Coronary artery (tissue), 2 donors: ENCODE measurements around the gene CIRBP.

Experiments
- DNase-seq: peaks from one replicate; pipeline ENCODE4 v3.0.0-alpha.2; 2017; ENCODE audit warnings: low spot score
- H3K27ac ChIP-seq, 2 donors: fragments of 200-600 bp; sonication (generic); one replicate each; pipeline ENCODE4 v1.5.1; 2016 to 2019
- H3K4me3 ChIP-seq: fragments of 200-600 bp; sonication (generic); 2 replicates; pipeline ENCODE4 v1.5.1; 2016; ENCODE audit warnings: mild to moderate bottlenecking, moderate library complexity
- TF ChIP-seq, protein P1 (sequence below): fragments of 200-600 bp; sonication (generic); IDR thresholded peaks from one replicate; pipeline ENCODE4 v1.5.1; 2019; ENCODE audit warnings: antibody characterized with exemption

The CIRBP gene

DNA sequence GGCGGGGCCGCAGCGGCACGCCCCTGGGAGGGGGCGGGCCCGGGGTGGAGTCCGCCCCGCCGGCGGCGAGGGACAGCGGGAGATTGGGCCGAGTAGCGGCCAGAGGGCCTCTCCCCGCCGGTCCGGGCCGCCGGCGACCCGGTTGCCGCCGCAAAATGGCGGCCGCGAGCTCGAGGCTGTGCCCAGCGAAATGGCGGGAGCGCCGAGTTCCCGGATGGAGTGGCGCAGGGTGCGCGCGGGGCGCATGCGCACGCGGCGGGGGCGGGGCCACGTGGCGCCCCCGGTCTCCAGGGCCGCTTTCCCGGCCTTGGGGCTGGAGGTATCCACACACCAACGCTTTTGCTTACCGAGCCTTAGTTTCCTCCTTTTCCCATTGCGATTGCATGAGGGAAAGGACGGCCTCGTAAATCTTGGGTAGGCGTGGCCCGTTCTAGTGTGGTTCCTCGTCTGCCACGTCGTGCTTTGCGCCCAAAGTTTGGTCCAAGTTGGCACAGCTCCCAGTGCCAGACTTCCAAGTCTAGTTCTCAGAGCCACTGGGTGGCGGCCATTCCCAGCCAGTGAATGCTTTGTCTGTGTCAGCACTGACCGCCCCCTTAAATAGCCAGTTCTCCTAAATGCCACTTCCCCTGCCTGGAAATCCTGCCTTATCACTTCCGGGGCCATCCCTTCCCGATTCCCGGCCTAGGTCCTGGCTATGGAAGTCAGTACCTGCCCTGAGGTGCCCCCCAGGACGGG, 513 bp downstream of the CIRBP start:
- Histone ChIP-seq H3K4me3 (peak overlapping the region; percentile 92), H3K27ac (peak overlapping the region; percentile 99 to 100)
- peak; percentile 94 for DNase-seq
- TF ChIP-seq, protein P1, sequence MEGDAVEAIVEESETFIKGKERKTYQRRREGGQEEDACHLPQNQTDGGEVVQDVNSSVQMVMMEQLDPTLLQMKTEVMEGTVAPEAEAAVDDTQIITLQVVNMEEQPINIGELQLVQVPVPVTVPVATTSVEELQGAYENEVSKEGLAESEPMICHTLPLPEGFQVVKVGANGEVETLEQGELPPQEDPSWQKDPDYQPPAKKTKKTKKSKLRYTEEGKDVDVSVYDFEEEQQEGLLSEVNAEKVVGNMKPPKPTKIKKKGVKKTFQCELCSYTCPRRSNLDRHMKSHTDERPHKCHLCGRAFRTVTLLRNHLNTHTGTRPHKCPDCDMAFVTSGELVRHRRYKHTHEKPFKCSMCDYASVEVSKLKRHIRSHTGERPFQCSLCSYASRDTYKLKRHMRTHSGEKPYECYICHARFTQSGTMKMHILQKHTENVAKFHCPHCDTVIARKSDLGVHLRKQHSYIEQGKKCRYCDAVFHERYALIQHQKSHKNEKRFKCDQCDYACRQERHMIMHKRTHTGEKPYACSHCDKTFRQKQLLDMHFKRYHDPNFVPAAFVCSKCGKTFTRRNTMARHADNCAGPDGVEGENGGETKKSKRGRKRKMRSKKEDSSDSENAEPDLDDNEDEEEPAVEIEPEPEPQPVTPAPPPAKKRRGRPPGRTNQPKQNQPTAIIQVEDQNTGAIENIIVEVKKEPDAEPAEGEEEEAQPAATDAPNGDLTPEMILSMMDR = no peak

DNA sequence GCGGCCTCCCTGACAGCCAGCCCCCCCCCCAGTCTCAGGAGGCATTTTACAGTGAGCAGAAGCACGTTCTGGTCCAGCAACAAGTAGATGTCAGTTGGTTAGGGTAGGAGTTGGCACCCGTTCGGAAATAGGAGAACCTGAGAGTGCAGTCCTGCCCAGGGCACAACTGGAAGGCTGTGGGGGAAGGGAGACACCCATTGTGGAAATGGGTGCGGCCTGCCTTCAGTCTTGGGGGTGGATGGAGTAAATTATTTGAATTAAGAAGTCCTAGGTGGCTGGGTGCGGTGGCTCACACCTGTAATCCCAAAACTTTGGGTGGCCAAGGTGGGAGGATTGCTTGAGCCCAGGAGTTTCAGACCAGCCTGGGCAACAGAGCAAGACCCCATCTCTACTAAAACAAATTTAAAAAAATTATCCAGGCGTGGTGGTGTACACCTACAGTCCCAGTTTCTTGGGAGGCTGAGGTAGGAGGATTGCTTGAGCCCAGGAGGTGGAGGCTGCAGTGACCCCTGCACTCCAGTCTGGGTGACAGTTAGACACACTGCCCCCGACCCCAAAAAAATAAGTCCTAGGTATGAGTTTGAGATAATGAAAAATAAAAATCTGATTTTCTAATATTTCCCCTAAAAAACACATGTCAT, 1.2 kb downstream of the CIRBP start:
- TF ChIP-seq, protein P1 = no peak
- no peak for DNase-seq
- Histone ChIP-seq H3K4me3 (peak overlapping the region; percentile 92), H3K27ac (peak overlapping the region; percentile 99 to 100)

DNA sequence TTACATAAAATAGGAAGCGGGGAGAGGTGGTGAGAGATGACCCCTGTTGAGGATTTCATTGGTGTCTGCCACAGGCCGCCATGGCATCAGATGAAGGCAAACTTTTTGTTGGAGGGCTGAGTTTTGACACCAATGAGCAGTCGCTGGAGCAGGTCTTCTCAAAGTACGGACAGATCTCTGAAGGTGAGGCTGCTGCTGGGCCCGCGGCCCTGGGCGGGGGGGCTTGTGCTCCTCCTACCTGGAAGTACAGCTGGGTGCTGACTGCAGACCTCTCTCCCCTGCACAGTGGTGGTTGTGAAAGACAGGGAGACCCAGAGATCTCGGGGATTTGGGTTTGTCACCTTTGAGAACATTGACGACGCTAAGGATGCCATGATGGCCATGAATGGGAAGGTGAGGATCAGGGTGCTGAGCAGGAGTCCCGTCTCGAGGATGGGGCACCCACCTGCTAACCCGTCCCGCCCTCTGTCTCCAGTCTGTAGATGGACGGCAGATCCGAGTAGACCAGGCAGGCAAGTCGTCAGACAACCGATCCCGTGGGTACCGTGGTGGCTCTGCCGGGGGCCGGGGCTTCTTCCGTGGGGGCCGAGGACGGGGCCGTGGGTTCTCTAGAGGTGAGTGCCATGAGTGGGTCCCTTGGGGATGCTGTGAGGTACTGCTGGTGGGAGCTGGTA, 1.9 kb downstream of the CIRBP start:
- peak overlapping the region; percentile 99 to 100 for H3K27ac ChIP-seq
- TF ChIP-seq, protein P1 = no peak
- peak overlapping the region; percentile 92 for H3K4me3 ChIP-seq
- no peak for DNase-seq

DNA sequence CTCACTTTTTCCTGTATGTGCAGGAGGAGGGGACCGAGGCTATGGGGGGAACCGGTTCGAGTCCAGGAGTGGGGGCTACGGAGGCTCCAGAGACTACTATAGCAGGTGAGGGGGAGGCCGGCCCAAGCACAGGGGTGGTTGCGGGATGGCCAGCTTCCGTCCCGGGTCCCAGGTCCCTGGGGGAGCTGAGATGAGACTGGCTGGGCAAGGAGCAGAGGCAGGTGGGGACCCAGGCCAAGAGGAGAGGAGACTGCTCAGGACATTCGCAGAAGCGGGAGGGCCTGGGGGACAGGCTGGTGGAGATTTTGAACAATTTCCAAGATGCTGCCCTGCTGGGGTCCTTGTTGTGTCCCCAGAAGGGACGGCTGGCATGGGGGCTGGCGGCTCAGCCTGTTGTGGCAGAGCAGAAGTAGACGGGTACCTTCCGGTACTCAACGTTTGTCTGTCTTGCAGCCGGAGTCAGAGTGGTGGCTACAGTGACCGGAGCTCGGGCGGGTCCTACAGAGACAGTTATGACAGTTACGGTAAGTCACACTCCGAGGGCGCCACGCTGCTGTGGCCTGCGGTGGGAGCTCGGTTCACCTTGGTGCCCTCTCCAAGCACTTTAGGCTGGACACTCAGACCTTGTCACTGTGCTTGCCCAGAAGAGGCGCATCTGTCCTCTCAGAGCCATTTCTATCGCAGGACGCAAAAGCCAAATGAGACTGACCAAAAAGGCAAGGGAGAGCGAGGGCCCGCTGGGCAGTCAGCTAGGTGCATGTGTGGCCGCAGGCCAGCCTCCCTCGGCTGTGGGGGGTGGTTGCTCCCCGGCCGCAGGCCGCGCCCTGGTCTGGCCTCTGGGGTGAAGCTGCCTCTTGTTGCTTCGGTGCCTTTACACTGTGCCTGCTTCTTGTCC, 2.6 kb downstream of the CIRBP start:
- H3K27ac ChIP-seq = peak overlapping the region; percentile 99 to 100
- TF ChIP-seq, protein P1 = no peak
- DNase-seq = no peak
- H3K4me3 ChIP-seq = peak overlapping the region; percentile 92

DNA sequence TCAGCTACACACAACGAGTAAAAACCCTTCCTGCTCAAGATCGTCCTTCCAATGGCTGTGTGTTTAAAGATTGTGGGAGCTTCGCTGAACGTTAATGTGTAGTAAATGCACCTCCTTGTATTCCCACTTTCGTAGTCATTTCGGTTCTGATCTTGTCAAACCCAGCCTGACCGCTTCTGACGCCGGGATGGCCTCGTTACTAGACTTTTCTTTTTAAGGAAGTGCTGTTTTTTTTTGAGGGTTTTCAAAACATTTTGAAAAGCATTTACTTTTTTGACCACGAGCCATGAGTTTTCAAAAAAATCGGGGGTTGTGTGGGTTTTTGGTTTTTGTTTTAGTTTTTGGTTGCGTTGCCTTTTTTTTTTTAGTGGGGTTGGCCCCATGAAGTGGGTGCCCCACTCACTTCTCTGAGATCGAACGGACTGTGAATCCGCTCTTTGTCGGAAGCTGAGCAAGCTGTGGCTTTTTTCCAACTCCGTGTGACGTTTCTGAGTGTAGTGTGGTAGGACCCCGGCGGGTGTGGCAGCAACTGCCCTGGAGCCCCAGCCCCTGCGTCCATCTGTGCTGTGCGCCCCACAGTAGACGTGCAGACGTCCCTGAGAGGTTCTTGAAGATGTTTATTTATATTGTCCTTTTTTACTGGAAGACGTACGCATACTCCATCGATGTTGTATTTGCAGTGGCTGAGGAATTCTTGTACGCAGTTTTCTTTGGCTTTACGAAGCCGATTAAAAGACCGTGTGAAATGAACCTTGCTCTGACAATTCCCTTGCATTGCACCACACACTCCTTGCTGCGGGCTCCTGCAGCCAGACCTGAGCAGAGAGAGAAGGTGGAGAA, 3.5 kb downstream of the CIRBP start:
- DNase-seq = no peak
- TF ChIP-seq, protein P1 = no peak
- Histone ChIP-seq H3K4me3 (peak overlapping the region; percentile 92), H3K27ac (peak overlapping the region; percentile 99 to 100)
